GM12874 (cell line): Measurements from ENCODE around the gene CCDC142.

Experiments used
- CTCF ChIP-seq: IDR thresholded peaks from 2 replicates; pipeline ENCODE4 v1.5.1; 2011; ENCODE audit warnings: low read depth, mild to moderate bottlenecking, control low read depth, low read length, moderate library complexity; ENCODE audit not compliant: insufficient read depth

Gene CCDC142

GRCh38 chr2:74528600-74529356, 46.0 kb upstream of the CCDC142 start:
- 0 out of 2 replicates have a peak, but pooled peaks have one; percentile 19 for TF ChIP-seq CTCF

DNA sequence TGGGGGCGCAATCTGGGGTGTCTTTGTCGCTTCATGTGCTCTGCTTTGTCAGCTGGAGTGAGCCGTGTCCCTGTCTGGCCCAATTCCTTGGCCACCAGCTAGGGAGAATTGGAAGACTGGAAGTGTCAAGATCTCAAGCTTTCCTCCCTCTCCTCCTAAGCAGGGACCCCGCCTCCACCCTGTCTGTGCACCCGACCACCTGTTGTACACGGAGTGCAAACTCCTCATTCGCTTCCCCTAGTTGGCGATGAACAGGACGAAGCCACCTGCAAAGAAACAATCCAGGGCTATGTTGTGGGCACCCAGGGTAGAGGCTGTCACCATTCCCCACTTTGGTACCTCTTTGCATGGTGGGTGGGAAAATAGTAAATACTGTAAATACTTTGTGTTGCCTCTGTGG, 44.9 kb upstream of the CCDC142 start:
- no peak for TF ChIP-seq CTCF

- no peak for TF ChIP-seq CTCF
These were observed 43.9 kb upstream of the CCDC142 start for GRCh38 chr2:74526649-74527230.

GRCh38 chr2:74525717-74526648, 43.2 kb upstream of the CCDC142 start, which contains the start of gene DQX1:
Gene DQX1 (minus strand): TSS chr2:74526231. CDS start chr2:74525729, 502 bp downstream.
- no peak for TF ChIP-seq CTCF

DNA sequence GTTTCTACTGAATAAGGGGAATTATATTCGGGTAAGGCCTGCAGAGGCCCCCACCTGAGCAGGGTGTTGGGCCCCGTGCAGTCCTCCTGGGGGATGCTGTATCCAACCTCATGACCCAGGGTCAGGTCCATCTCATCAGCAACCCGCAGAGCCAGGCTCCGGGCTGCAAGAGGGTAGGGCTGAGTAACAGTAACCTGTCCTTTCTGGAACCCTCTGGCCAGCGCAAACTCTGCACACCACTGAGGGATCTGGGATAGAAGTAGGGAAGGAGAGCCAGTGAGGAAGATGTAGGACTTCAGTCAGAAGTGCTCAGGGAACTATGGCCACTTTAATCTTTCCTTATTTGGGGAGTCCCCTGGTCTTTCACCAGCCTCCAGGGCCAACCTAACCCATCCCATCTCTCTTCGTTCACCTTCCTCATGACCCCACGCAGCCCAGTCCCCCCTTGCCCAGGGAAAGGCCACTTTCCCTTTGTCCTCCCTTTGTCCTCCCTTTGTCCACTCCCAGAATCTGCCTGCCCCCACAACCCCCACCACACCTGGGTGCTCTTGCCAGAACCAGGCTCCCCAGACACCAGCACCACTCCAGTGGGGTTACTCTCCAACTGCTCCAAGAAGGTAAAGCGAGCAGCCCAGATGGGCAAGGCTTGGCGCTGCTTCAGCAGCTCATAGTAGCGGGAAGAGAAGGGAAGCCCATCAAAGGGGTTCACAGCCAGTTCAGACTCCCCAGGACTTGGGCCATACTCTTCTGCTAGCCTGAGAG, 42.3 kb upstream of the CCDC142 start:
- TF ChIP-seq CTCF = no peak

GRCh38 chr2:74524005-74524404, 41.2 kb upstream of the CCDC142 start:
- TF ChIP-seq CTCF = no peak

GRCh38 chr2:74522516-74522915, 39.7 kb upstream of the CCDC142 start:
- TF ChIP-seq CTCF = no peak
